ENCODE data around the gene NR2E1. TPM values are rescaled to one million over a fixed set of nuclear protein-coding genes. Genes with fewer than 3 reads are reported as not detected.

NR2E1 gene
- total RNA-seq, 1 experiment from 2014 or later: not detected

DNA sequence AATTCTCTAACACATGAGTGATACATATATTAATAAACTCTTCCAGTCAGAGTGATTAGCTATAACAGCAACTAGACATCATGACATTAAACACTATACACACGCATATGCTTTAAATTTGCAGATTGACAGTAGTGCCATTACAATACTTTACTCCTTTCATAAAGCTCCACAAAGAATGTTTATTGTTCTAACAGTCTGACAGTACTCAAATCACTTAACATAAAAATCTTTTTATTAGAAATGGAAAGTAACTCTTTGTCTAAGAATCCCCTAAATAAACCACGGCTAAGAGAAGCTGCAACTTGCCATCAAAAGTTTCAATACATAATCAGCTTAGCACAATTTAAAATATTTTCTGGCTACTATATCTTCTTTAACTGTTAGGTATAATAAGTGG, 71.0 kb downstream of the NR2E1 start:
- Mint-ChIP-seq H3K9me3 (peaks cover 0 to under 1% of the 10 kb centered on the region in 2 experiments; a peak in 2 of 5 replicates), H3K27ac (no peak overlapping the region), H3K36me3 (ENCODE audit: insufficient read depth in 1 of 3, low read depth in 3 of 3) (peaks cover 4 to 15% (median 13%) of the 10 kb centered on the region in 3 experiments; a peak in 6 of 7 replicates), H3K27me3 (ENCODE audit: low read depth) (no peaks in the 10 kb centered on the region), H3K4me1 (peaks cover 14 to 22% of the 10 kb centered on the region in 2 experiments), H3K4me3 (no peak overlapping the region)
- Histone ChIP-seq H3K18ac (ENCODE audit: insufficient read length, low read depth, low read length) (no peak overlapping the region), H4K5ac (ENCODE audit: insufficient read length, low read depth, low read length) (no peak overlapping the region), H2BK15ac (ENCODE audit: low read depth, low read length) (no peak overlapping the region), H3K27ac (ENCODE audit: insufficient read length, low read depth, low read length) (no peak overlapping the region), H2AFZ (ENCODE audit: low read length) (no peak overlapping the region), H3T11ph (ENCODE audit: low read length) (no peak overlapping the region), H3K9ac (ENCODE audit: extremely low read depth, insufficient read length, low read length) (no peak overlapping the region), H2BK5ac (ENCODE audit: insufficient read length, low read length) (no peak overlapping the region), H3K23me2 (ENCODE audit: insufficient read length, low read depth, low read length, poor library complexity, severe bottlenecking) (no peaks in the 10 kb centered on the region), H3K4ac (ENCODE audit: low read depth, low read length) (no peak overlapping the region), H2BK20ac (ENCODE audit: low read depth, low read length, poor library complexity, severe bottlenecking) (no peak overlapping the region), H4K20me1 (ENCODE audit: control insufficient read depth, insufficient read depth, insufficient read length) (no peaks in the 10 kb centered on the region), H3K79me1 (ENCODE audit: insufficient read depth, low read depth, low read length, poor library complexity, severe bottlenecking) (no peaks in the 10 kb centered on the region), H3K4me2 (ENCODE audit: insufficient read depth, insufficient read length, low read length) (no peak overlapping the region), H3K79me2 (ENCODE audit: insufficient read depth, low read length) (no peaks in the 10 kb centered on the region), H4K8ac (replicated peaks; ENCODE audit: insufficient read length, low read depth, low read length) (no peak overlapping the region), H3K14ac (ENCODE audit: insufficient read depth, low read length) (no peak overlapping the region), H2BK12ac (ENCODE audit: insufficient read length, low read depth, low read length) (no peak overlapping the region), H3K27me3 (ENCODE audit: insufficient read depth, low read length) (no peaks in the 10 kb centered on the region), H2AK5ac (ENCODE audit: insufficient read length, low read length) (no peak overlapping the region), H3K56ac (ENCODE audit: insufficient read length, low read depth, low read length) (no peak overlapping the region), H3K9me3 (ENCODE audit: control insufficient read depth, low read depth, low read length) (no peaks in the 10 kb centered on the region), H3K4me1 (ENCODE audit: insufficient read depth, low read length) (no peaks in the 10 kb centered on the region), H2BK120ac (ENCODE audit: low read depth, low read length, poor library complexity, severe bottlenecking) (no peak overlapping the region), H4K91ac (ENCODE audit: insufficient read length, low read depth, low read length) (no peak overlapping the region), H3K23ac (ENCODE audit: insufficient read length, low read depth, low read length) (no peak overlapping the region)
- no CpG with 5 or more reads among the region's 2 CpGs for WGBS (ENCODE audit: extremely low coverage, insufficient read length, low lambda C conversion rate)
- TF ChIP-seq, protein P1, sequence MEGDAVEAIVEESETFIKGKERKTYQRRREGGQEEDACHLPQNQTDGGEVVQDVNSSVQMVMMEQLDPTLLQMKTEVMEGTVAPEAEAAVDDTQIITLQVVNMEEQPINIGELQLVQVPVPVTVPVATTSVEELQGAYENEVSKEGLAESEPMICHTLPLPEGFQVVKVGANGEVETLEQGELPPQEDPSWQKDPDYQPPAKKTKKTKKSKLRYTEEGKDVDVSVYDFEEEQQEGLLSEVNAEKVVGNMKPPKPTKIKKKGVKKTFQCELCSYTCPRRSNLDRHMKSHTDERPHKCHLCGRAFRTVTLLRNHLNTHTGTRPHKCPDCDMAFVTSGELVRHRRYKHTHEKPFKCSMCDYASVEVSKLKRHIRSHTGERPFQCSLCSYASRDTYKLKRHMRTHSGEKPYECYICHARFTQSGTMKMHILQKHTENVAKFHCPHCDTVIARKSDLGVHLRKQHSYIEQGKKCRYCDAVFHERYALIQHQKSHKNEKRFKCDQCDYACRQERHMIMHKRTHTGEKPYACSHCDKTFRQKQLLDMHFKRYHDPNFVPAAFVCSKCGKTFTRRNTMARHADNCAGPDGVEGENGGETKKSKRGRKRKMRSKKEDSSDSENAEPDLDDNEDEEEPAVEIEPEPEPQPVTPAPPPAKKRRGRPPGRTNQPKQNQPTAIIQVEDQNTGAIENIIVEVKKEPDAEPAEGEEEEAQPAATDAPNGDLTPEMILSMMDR (conservative IDR thresholded peaks at IDR 0.05): no peak
- DNase-seq: no peak
